Upper lobe of right lung (tissue), 1 donor: ENCODE data around the gene GID8. TPM values are rescaled to one million over a fixed set of nuclear protein-coding genes. Genes with fewer than 3 reads are reported as not detected.

Source experiments
- ATAC-seq: fragments of 200-7000 bp; cut with Tn5 transposase; one replicate; pipeline ENCODE4 v1.9.1; 2020; ENCODE audit warnings: mild to moderate bottlenecking, moderate library complexity
- DNase-seq: peaks from one replicate; pipeline ENCODE4 v3.0.0-alpha.2; 2020
- H3K27ac ChIP-seq: fragments of 200-600 bp; one replicate; pipeline ENCODE4 v1.8.0; 2022
- H3K27me3 ChIP-seq: fragments of 200-600 bp; one replicate; pipeline ENCODE4 v1.8.0; 2022; ENCODE audit warnings: mild to moderate bottlenecking
- H3K36me3 ChIP-seq: fragments of 200-600 bp; one replicate; pipeline ENCODE4 v1.8.0; 2022
- H3K4me1 ChIP-seq: fragments of 200-600 bp; one replicate; pipeline ENCODE4 v1.8.0; 2022
- H3K4me3 ChIP-seq: fragments of 200-600 bp; one replicate; pipeline ENCODE4 v1.8.0; 2022; ENCODE audit warnings: mild to moderate bottlenecking
- H3K9me3 ChIP-seq: fragments of 200-600 bp; one replicate; pipeline ENCODE4 v1.8.0; 2022
- intact Hi-C: fragments of 100-400 bp; cut with DNase I; formaldehyde crosslinking; loops from one replicate; pipeline ENCODE4 v1.11.0; 2022
- total RNA-seq: library from RNA; stranded (reverse); fragmentation: NEBNext Ultra II Directional; extraction: Animal tissue kit (Norgen Biotek cat#: 25700); gene quantifications from one replicate; pipeline ENCODE4 v1.2.1, GENCODE V29; 2021
- TF ChIP-seq, protein P1 (sequence below): fragments of 200-600 bp; IDR thresholded peaks from one replicate; pipeline ENCODE4 v1.8.0; 2022; ENCODE audit warnings: antibody characterized with exemption
- donor health status: DM: no; HTN: yes; CAD: no; lungs with severe emphysema.

GID8 gene
- total RNA-seq, 1 donor from 2014 or later: 27.4 TPM

DNA sequence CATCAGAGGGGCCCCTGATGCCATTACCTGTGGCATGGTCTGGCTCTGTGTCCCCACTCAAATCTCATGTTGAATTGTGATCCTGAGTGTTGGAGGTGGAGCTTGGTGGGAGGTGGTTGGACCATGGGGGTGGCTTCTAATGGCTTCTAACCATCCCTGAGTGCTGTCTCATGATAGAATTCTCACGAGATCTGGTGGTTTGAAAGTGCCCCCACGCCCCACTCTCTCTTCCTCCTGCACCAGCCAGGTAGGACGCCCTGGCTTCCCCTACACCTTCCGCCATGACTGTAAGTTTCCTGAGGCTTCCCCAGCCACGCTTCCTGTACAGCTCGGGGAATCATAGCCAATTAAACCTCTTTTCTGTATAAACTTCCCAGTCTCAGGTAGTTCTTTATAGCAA, 53.9 kb downstream of the GID8 start:
- ATAC-seq (no peak), DNase-seq (no peak)
- Histone ChIP-seq H3K27me3 (peaks cover 45% of the 10 kb centered on the region), H3K27ac (no peak overlapping the region), H3K4me3 (no peak overlapping the region), H3K36me3 (no peaks in the 10 kb centered on the region), H3K9me3 (no peaks in the 10 kb centered on the region), H3K4me1 (no peaks in the 10 kb centered on the region)
- TF ChIP-seq, protein P1, sequence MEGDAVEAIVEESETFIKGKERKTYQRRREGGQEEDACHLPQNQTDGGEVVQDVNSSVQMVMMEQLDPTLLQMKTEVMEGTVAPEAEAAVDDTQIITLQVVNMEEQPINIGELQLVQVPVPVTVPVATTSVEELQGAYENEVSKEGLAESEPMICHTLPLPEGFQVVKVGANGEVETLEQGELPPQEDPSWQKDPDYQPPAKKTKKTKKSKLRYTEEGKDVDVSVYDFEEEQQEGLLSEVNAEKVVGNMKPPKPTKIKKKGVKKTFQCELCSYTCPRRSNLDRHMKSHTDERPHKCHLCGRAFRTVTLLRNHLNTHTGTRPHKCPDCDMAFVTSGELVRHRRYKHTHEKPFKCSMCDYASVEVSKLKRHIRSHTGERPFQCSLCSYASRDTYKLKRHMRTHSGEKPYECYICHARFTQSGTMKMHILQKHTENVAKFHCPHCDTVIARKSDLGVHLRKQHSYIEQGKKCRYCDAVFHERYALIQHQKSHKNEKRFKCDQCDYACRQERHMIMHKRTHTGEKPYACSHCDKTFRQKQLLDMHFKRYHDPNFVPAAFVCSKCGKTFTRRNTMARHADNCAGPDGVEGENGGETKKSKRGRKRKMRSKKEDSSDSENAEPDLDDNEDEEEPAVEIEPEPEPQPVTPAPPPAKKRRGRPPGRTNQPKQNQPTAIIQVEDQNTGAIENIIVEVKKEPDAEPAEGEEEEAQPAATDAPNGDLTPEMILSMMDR: no peak
- intact Hi-C loops: no loop called here

GRCh38 chr20:62993856-62994494, 56.0 kb downstream of the GID8 start:
- Histone ChIP-seq H3K9me3 (no peaks in the 10 kb centered on the region), H3K27me3 (peaks cover 46% of the 10 kb centered on the region), H3K4me3 (no peak overlapping the region), H3K4me1 (no peaks in the 10 kb centered on the region), H3K27ac (no peak overlapping the region), H3K36me3 (no peaks in the 10 kb centered on the region)
- TF ChIP-seq, protein P1: no peak
- intact Hi-C loops: no loop called here
- no peak for ATAC-seq
- DNase-seq: no peak

DNA sequence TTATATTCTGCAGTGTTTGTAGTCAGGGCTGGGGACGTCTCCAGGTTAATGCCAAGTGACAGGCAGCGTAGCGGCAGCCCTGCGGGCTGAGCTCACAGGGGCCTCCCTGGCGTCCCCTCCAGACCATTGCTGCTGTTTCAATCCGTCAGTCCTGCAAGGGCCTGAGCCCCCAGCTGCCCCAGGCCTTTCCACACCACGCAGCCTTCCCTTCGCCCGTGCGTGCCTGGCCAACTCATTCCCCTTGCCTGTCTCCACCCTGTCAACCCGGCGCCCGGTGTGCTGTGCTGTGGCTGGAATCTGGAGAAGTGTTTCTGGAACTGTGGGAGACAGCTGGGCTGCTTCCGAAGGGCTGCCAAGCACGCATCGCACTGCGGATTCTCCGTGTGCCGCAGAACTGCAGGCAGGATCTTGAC, 56.9 kb downstream of the GID8 start:
- intact Hi-C loops: no loop called here
- no peak overlapping the region for H3K27ac ChIP-seq
- H3K4me1 ChIP-seq: no peaks in the 10 kb centered on the region
- TF ChIP-seq, protein P1: no peak
- H3K9me3 ChIP-seq: no peaks in the 10 kb centered on the region
- ATAC-seq (no peak), DNase-seq (no peak)
- peaks cover 55% of the 10 kb centered on the region for H3K27me3 ChIP-seq
- H3K36me3 ChIP-seq: no peaks in the 10 kb centered on the region
- no peak overlapping the region for H3K4me3 ChIP-seq

DNA sequence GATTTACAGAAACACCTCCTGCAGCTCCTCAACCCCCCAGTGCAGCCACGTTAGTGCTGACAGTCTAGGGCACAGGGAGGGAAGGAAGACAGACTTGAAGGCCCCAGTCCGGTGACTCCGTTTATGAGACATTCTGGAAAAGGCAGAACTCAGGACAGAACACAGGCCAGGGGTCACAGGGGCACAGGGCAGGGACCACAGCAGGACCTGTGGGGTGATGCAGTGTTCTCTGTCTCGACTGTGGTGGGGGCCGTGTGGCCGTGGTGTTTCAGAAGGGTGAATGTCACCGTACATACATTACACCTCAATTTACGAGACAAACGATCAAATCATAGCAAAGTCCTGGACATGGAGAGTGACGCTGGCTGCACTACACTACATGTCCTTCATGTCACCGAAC, 57.5 kb downstream of the GID8 start:
- no peaks in the 10 kb centered on the region for H3K4me1 ChIP-seq
- peaks cover 61% of the 10 kb centered on the region for H3K27me3 ChIP-seq
- no peak overlapping the region for H3K27ac ChIP-seq
- no peaks in the 10 kb centered on the region for H3K36me3 ChIP-seq
- TF ChIP-seq, protein P1: no peak
- DNase-seq: no peak
- ATAC-seq: no peak
- intact Hi-C loops: no loop called here
- H3K9me3 ChIP-seq: no peaks in the 10 kb centered on the region
- no peak overlapping the region for H3K4me3 ChIP-seq

- Histone ChIP-seq H3K36me3 (no peaks in the 10 kb centered on the region), H3K4me3 (no peak overlapping the region), H3K9me3 (no peaks in the 10 kb centered on the region), H3K27me3 (peaks cover 65% of the 10 kb centered on the region), H3K4me1 (no peaks in the 10 kb centered on the region), H3K27ac (no peak overlapping the region)
- TF ChIP-seq, protein P1: no peak
- intact Hi-C loops: no loop called here
- ATAC-seq (no peak), DNase-seq (no peak)
These were observed 58.1 kb downstream of the GID8 start for GRCh38 chr20:62995898-62996595.
